ENCODE data around the gene C14orf132. TPM values are rescaled to one million over a fixed set of nuclear protein-coding genes. Genes with fewer than 3 reads are reported as not detected.

The C14orf132 gene
- total and polyA plus RNA-seq, 10 of the 15 experiments (the other 5 are each of a cell fraction or from before 2014, with no cell fraction given) = under 0.01 to 1.2 (median 0.03) TPM; not detected in 2

- BruUV-seq (replicated peaks) = no TSS peak
- intact Hi-C loops (cut with micrococcal nuclease; ENCODE audit: unreplicated experiment) = no loop called here
- TF ChIP-seq CBX3 (IDR thresholded peaks at IDR 0.05; ENCODE audit: borderline replicate concordance, low read depth) (no peak), RBBP5 (conservative IDR thresholded peaks at IDR 0.05) (no peak), KLF5 (IDR thresholded peaks at IDR 0.05; ENCODE audit: partially characterized antibody) (no peak), SMAD1 (IDR thresholded peaks at IDR 0.05; ENCODE audit: low read depth, partially characterized antibody) (no peak), REST (IDR thresholded peaks at IDR 0.05; ENCODE audit: low read depth, low read length) (no peak), STAT1 (conservative IDR thresholded peaks at IDR 0.05) (no peak), EGR1 (IDR thresholded peaks at IDR 0.05; ENCODE audit: borderline replicate concordance in 1 of 2, low read depth in 2 of 2, low read length in 2 of 2) (no peak), MYB (IDR thresholded peaks at IDR 0.05; ENCODE audit: borderline replicate concordance, low read depth, low read length) (no peak), PRDM15 (CRISPR knock-in tag; IDR thresholded peaks at IDR 0.05) (no peak), ATF7 (IDR thresholded peaks at IDR 0.05; ENCODE audit: low read depth) (no peak), NFYA (IDR thresholded peaks at IDR 0.05; ENCODE audit: borderline replicate concordance, low read depth, low read length) (no peak), BCL11A (IDR thresholded peaks at IDR 0.05; ENCODE audit: low read depth, low read length) (no peak), E4F1 (IDR thresholded peaks at IDR 0.05; ENCODE audit: borderline replicate concordance, partially characterized antibody) (no peak), SMAD5 (IDR thresholded peaks at IDR 0.05; ENCODE audit: low read depth) (no peak), MXI1 (IDR thresholded peaks at IDR 0.05; ENCODE audit: low read depth, low read length) (no peak)
Measured at GRCh38 chr14:96106891-96107290, 67.7 kb downstream of the C14orf132 start.

More at GRCh38 chr14:96106891-96107290, 67.7 kb downstream of the C14orf132 start:
- Histone ChIP-seq H3K4me3 (no peak overlapping the region), H2AFZ (ENCODE audit: control insufficient read depth, low read depth, low read length) (no peak overlapping the region), H3K79me2 (ENCODE audit: control insufficient read depth, insufficient read depth, low read length) (no peaks in the 10 kb centered on the region), H3K36me3 (ENCODE audit: control insufficient read depth in 2 of 2, insufficient read depth in 2 of 2, low read length in 1 of 2) (no peaks in the 10 kb centered on the region), H3K9me3 (replicated peaks; ENCODE audit: control insufficient read depth, insufficient read depth, low read length) (no peaks in the 10 kb centered on the region), H3K4me1 (ENCODE audit: control insufficient read depth, insufficient read depth, low read length) (no peaks in the 10 kb centered on the region), H3K9ac (ENCODE audit: control insufficient read depth, insufficient read depth, low read length) (no peak overlapping the region), H4K20me1 (ENCODE audit: control insufficient read depth, insufficient read depth) (no peaks in the 10 kb centered on the region), H3K4me2 (ENCODE audit: control insufficient read depth, insufficient read depth) (no peak overlapping the region), H3K27me3 (replicated peaks in 1 of 2; ENCODE audit: control insufficient read depth in 2 of 2, insufficient read depth in 2 of 2, low read length in 1 of 2) (no peaks in the 10 kb centered on the region), H3K27ac (ENCODE audit: control insufficient read depth, insufficient read depth) (no peak overlapping the region)
- no peak for DNase-seq (ENCODE audit: low read depth, low spot score)
- 1% methylated on average over 6 of the region's 6 CpGs for WGBS (ENCODE audit: insufficient coverage, insufficient replicate concordance, low lambda C conversion rate, missing lambda C conversion rate)
- in situ Hi-C loops (cut with MboI) = no loop called here
- no peak for FAIRE-seq
- CTCF ChIA-PET = interaction anchor here (1.5 kb wide), 1 partner anchor 167 kb away, joined by 3 read pairs; no protein-coding TSS in a partner anchor
- no peak for ATAC-seq
- RAD21 ChIA-PET (ENCODE audit: unreplicated experiment) = no interaction called here
- SMC1A ChIA-PET (ENCODE audit: uncharacterized antibody, unreplicated experiment) = no interaction called here
- POLR2A ChIA-PET = no interaction called here
